HG03097 (cell line): ENCODE measurements around the gene KPNB1.

Experiments
- ATAC-seq: cut with Tn5 transposase; IDR thresholded peaks from one replicate; pipeline ENCODE4 v1.9.1; 2021; ENCODE audit not compliant: unreplicated experiment, low FRiP score

Gene KPNB1

DNA sequence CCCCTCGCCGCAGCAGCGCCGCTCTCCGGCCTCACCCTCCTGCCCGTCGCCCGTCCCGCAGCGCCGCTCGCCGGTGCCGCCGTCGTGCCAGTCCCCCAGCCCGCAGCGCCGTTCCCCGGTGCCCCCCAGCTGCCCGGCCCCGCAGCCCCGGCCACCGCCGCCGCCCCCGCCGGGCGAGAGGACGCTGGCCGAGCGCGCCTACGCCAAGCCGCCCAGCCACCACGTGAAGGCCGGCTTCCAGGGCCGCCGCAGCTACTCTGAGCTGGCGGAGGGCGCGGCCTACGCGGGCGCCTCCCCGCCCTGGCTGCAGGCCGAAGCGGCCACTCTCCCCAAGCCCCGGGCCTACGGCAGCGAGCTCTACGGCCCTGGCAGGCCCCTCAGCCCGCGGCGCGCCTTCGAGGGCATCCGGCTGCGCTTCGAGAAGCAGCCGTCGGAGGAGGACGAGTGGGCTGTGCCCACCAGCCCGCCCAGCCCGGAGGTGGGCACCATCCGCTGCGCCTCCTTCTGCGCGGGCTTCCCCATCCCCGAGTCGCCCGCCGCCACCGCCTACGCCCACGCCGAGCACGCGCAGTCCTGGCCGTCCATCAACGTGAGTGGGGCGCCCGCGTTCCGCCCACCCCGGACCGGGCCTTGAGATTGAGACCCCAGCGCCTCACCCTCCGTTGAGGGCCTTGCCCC is 59.3 kb downstream of the KPNB1 start:
- no peak for ATAC-seq

DNA sequence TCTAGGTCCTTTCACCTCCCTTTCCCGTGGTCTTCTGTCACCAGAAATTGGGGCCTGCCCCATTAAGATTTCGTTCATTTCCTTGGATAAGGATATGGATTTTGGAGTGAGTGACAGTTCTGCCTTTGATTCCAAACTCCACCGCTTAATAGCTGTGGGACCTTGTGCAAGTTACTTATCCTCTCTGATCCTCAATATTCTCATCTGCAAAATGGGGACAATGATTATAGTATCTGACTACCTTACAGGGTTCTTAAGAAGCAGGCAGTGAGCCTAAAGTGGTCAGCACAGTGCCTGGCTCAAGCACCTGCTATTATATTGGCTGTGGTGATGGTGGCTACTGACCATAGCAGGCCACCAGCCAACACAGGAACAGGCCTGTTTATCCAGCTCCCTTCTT is 59.9 kb downstream of the KPNB1 start:
- no peak for ATAC-seq

DNA sequence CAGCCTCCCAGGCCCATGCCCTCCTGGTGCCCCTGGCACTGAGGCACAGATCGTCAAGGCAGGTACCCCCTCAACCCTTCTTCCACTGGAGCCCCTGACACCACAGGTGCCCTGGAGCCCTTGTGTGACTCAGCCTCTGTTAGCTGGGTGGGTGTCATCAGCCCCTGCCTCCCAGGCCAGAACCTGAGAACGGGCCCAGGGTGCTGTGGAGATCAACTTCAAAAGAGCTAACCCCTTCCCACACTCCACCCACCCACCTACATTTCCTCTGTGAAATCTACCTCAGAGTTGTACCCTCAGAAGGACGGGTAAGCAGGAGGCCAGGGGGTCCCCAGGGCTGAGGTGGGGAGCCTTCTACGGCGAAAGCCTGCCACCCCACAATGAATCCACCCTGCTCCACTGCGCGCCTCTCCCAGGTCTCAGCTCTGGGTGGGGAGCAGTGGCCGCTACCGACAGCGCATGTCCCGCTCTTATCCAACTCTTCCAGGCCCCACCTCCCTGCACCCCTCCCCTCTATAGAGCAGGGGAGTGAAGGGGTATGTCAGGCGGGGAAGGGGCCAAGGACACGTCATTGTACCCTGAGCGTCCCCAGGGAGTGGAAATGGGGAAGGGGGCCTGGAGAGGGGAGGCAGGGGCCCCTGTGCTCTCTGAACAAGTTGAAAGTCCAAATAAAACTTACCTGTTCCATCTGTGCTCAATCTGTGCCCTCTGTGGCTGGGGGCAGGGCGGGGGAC is 61.8 kb downstream of the KPNB1 start:
- no peak for ATAC-seq

DNA sequence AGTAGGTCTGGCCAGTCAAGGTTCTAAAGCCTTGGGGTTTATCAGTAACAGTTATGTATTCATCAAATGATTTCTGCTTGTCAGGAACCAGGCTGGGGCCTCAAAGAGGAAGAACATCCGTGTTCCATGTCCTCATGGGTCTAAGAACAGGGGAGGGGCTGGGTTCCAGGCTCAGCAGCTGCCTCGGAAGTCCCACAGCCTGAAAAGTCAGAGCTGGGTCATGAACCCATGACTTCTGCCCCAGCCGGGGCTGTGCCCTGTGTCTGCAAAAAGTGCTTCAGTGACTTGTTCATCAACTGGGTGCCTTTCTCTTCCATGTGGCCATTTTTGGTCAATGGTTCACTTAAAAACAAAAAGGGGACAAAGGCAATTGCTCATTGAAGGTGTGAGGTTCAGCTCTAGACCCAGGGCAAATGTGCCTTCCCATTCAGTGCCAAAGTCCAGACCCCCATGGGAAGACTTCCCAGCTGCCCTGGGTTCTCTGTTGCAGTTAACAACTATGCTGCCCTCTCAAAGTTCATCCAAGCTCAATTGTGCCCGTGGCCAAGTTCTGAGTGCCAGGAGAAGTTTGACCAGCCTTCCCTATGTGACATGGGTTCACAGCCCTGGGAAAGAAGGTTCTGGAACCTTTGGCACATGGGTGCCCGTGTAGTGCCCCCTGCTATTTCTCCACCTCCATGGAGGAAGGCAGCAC is 62.8 kb downstream of the KPNB1 start:
- no peak for ATAC-seq

DNA sequence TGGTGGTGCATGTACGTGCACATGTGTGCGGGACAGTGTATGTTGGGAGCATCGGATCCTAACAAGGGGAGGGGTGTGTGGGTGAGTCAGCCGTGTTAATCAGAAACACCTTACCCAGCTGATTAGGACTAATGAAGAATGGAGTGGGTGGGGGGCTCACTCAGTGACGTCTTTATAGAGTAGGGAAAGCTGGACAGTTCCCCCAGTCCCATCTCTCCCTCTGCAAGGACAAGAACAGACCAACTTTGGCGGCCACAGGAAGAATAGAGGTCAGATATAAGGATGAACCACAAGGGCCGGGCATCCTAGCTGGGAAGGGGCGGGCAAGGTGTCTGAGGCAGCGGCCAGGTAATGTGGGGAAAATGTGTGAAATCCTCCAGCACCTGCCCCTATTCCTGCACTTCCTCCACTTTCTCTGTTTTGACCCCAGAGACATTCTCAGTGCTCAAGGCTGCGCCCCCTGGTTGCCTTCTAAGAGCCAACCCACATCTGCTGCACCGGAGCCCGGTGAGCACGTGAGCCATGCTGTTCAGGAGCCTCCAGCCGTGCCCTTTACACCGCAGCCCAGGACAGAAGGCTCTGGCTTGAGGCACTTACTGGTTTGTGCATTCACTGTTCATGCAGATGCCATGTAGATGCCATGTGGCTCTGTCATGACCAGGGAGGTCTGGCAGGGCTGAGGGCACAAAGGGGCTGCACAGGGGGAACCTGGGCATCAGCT is 64.4 kb downstream of the KPNB1 start:
- no peak for ATAC-seq

DNA sequence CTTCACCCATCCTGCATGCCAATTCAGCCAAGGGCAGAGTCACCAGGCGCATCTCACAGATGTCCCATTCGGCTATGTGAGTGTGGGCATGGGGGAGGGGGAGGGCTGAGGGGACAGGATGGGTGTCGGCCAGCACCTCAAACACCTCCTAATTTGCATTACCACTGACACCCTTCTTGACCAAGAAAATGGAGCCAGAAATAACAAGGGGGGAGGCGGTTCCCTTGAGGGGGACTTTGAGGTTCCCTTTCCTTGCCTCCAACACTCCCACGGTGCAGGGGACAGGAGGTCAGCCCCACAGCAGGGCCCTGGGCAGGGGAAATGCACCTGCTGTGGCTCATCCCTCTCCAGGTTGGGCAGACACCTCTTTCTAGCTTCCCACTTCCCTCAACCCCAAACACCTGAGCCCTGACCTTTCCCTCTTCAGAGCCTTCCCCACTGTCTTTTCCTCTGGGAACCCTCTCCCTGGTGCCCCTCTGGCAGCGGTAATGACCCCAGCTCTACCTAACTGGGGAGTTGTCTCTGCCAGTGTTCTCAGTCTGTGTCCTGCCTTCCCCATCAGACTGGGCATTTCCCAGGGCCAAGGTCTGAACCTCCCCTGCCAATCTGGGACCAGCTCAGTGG is 65.2 kb downstream of the KPNB1 start:
- no peak for ATAC-seq

DNA sequence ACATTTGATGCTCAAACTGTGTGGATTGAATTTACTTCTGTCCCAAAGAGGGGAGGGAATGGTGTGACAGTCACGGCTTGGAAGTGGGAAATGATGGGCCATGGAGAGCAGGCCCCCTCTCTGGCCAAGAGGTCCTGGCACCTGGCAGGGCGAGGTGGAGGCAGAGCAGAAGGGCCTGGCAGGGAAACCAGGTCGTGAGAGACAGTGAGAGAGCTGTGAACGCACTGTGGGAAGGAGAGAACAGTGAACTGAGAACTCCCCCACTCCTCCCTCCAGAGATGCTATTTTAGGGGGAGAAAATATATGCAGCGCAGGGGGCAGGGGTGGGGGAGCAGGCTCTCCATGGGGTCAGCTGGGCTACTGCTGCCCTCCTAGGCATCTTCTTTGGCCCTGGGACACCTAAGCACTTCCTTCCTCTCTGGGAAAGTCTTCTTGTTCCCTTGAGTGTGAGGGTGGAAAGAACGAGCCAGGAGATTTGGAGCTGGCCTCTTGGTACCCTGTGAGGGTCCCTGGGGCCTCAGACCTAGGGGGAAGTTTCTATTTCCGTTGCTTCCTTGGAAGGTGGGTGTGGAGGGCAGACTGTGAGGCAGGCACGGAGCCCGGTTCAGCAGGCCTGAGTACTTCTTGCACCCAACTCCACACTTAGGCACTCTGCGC is 66.1 kb downstream of the KPNB1 start:
- ATAC-seq, result no peak

DNA sequence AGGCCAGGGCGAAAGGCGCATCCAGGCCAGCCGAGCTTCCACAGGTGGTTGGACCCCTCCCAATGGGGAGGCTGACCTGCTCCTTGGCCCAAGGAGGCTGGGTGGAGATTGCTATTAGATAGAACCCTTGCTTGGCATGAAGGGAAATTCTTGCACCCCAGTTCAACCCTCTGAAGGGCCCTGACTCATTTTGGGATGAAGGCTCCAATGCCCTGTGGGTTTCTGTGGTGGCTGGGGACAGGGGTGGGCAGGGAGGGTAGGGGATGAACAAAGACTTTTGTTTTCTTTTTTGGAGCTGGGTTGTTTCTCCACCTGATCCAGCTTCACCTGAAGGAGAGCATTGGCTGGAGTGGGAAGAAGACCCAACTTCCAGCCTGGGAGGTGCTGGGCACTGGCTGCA is 66.7 kb downstream of the KPNB1 start:
- no peak for ATAC-seq

DNA sequence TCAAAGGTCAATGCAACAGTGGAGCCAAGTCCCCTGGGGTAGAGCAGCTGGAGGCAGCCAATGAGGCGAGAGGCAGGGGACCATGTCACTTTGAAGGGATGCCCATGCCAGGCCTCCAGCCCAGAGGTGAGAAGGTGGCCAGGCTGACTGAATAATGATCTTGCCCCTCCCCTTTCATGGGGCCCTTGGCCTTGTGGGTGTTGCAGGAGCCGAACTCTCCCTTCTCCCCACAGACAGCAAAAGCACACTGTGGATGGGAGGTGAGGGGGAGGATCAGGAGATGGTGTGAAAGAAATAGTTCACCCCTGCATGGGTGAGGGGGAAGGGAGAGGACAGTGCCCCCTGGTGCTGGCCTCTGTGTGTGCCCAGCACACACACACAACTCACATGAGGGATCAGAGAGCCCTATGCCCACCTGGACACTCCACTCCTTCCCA is 67.6 kb downstream of the KPNB1 start:
- ATAC-seq, result no peak

DNA sequence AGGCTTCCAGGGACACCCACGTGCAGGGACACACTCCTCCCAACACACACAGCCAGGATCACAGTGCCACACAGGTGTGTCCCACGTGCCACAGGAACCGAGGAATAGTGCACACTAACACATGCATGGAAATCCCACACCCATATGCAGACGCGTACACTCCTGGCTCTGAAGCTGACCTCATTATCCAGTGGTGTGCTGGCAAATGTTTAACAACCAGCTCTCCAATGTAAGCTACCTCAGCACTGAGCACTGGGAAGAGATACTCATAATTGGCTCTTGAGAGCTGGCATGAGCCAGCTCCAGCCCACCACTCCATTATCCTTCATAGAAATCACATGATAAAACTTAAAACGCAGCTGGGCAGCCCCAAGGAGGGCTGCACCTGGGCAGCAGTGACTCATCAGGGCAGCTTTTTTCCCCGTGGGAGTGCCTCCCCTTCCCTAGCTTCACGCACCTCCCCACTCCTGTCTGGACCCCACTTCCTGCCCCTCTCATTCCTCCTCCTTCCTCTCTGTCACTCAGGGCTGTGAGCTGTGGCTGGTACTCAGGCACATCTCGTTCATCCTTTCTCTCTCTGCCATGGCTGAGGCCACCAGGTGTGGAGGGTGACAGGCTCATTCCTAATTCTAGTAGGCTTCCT is 68.4 kb downstream of the KPNB1 start:
- ATAC-seq, result no peak

DNA sequence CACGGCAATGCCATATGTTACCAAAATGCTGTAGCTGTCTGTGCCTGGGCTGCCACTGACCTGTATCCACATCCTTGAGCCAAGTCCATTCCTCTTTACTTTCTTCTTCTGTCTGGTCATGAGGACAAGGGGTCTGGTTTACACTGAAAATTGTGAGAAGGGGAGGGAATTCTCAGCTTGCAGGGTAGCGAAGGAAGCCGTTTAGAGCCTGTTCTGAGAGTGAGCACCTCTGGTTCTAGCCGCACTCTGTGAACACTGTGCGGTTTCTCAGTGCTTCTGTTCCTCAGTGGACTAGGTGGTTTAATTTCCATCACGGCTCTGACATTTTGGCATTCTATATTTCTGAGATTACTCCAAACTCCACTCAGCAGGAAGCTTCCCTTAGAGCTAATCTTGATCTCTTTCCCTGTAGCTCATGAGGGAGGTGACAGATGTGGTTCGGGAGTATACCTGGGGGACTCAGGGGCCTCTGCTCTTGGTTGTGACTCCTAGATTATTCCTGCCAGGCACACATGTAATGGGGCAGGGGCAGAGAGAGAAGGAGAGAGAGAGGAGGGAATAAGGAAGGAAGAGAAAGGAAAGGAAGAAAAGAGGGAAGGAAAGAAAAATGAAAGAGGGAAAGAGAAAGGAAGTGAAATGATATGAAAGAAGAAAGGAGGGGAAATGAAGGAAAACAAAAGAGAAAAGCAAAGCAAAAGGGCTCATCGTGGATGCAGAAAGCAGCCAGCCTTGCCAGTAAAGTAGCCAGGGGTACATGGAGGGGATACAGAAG is 69.1 kb downstream of the KPNB1 start:
- no peak for ATAC-seq

DNA sequence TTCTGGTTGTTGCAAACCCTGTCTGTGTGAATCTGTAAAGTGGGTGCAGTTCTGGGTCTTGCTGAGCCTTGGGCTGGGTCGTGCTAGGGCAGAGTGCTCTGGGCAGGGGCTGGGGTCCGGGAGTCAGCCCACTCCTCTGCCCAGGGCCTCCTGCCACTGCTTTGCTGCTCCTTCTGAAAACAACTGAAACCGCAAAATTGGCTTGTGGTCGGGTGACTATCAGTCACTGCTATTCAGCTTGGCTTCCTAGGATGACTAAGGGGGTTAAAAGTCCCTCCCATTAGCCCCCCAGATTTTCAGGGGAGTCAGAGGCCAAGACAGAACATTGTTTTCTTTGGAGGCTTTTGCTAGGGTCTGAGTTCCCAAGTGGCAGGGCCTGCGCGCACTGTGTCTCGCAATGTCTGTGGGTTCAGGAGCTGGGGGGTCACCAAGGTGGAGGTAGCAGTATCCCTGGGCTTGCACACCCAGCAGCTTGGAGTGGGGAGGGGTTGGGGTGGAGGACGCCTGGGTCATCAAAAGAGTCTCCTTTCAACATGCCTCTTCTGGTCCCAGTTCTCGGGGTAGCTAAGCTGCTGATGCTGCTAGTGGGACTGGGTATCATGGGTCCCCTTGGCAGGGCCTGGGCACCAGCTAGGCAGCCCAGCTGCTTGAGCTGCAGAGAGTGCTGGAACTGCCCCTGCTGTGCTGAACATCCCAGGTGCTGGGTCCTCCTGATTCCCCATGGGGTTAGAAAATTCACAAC is 69.9 kb downstream of the KPNB1 start:
- no peak for ATAC-seq

DNA sequence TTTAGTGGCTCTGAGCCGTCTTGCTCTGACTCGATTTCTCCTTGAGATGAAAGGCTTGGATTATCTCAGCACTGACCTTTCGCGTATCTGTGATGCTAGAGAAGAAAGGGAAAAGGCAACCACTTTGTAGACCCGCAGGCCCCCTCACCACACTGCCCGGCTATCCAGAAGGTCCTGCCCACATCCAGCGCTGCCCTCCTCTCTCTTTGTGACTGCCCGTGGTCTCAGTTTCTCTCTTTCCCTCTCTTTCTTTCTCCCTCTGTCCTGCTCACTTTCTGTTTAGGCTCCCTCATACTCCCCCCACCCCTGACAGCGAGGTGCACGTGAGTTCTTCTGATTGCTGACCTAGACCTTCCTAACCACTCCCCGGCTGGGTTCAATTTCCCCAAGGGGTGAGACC is 70.5 kb downstream of the KPNB1 start:
- ATAC-seq, result no peak

DNA sequence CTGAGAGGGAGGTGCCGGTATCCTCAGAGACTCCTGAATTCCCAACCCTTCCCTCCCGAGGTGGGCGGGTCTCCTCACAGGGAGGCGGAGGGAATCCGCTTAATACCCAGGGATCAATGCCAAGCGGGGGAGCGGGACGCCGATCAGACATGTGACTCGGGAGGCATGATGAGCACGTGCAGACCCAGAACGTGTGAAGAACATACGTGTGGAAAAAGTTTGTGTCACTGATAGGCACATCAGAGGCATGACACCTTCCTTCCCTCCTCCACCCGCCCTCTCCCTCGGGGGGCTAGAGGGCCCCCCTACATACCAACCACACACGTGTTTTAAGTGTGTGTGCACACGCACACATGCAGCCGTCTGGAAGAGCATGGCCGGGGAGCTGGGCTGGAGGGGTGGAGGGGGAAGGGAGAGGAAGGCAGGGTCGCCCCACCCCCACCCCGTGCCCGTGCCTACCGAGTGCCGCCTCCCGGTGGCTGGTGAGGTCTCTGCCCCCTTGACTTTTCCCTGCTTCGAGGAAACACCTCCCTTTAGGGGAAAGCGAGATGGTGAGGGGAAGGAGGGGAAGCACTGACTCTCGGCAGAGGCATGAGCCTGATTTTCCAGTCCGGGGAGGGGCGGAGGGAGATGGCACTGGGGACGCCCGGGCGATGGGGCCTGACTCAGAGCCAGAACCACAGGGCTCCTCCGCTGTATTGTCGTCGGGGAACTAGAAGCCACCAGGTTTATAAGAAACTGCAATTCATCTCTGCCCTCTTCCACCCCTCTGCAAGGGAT is 71.2 kb downstream of the KPNB1 start:
- no peak for ATAC-seq

DNA sequence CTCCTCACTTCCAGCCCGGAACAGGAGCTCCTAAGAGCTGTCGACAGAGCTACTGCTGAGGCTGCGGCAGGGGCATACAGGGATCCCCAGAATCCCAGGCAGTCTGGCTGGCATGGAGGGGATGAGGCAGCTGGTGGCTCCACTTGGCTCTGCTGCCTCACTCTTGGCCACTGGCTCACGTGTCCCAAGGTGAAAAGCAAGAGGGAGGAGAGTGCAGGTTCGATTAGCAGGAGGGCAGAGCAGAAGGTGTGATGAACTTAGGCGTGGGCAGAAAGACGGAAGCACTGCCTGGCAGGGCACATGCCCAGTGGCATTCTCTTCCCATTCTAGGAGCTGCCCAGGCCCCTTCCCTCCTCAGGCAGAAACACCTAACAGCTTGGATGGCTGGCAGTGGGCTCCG is 72.0 kb downstream of the KPNB1 start:
- ATAC-seq, result no peak

DNA sequence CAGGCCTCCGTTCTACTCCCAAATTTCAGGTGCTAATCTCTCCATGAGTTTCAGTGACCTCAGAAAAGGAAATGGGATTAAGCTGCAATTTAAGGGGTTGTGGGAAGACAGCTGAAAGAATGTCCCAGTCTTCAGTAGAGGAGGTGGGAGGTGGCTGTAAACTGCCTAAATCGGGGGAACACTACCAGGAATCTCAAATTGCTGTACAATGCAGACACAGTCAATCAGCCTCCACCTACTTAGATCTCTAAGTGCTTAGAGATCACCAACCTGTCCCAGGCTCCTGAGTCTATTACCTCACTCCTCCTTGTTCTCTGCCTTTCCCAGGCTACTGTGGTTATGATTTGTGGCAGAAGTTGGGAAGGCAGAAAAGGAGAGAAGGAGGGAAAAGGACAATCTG is 75.0 kb downstream of the KPNB1 start:
- no peak for ATAC-seq

DNA sequence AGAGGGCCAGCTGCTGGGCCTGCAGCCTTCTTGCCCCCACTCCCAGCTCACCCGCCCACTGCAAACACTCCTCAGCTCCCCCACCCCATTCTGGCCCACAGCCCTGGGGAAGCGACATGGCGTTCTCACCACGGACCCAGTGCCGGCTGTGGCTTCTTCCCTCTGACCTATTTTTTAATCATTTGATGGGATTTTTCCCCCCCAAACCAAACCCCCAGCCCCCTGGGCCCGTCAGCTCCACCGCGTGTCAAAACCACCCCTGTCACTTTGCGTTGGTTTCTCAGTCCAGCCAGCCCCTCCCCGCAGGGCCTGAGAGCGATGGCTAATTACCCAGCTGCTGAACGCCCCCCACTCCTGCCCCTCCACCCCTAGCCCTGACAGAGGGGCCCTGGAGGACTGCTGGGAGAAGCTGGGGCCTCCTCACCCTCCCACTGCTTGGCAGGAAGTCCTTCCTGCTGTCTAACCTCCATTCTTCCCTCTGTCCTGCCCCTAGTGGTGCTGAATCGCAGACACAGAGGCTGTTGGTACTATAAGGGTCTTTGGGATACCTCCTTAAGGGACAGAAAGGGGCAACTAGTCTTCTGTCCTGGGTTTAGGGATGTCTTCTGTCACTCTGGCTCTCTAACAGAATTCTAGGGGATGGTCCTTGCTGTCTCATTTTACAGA is 75.9 kb downstream of the KPNB1 start:
- no peak for ATAC-seq
